Measurements from ENCODE around the gene IL9.

The IL9 gene

GRCh38 chr5:135843571-135844337, 51.9 kb downstream of the IL9 start:
- no peak overlapping the region for H3K4me3 ChIP-seq (ENCODE audit: low read depth, low read length)
- DNase-seq (ENCODE audit: low read depth) = no peak
- TF ChIP-seq, protein P1, sequence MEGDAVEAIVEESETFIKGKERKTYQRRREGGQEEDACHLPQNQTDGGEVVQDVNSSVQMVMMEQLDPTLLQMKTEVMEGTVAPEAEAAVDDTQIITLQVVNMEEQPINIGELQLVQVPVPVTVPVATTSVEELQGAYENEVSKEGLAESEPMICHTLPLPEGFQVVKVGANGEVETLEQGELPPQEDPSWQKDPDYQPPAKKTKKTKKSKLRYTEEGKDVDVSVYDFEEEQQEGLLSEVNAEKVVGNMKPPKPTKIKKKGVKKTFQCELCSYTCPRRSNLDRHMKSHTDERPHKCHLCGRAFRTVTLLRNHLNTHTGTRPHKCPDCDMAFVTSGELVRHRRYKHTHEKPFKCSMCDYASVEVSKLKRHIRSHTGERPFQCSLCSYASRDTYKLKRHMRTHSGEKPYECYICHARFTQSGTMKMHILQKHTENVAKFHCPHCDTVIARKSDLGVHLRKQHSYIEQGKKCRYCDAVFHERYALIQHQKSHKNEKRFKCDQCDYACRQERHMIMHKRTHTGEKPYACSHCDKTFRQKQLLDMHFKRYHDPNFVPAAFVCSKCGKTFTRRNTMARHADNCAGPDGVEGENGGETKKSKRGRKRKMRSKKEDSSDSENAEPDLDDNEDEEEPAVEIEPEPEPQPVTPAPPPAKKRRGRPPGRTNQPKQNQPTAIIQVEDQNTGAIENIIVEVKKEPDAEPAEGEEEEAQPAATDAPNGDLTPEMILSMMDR (conservative IDR thresholded peaks at IDR 0.05; ENCODE audit: low read depth, low read length) = no peak

DNA sequence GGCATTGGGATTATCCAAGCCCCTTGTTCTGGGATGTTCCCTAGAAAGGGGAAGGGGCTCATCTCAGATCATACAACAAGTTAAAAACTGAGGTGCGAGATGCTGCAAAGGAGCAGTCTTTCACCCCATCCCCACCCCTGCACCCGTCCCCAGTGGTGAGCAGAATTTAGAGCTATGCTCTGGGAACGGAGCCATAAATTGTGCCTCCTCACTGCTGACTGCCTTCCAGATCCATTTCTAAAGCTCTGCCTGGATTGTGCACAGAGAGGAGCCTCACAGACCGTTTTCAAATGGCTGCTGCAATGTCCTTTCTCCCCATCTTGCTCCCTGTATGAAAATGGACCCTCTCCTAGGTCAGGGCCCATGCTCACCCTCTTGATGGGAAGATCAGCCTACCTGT, 52.9 kb downstream of the IL9 start:
- no peak for DNase-seq (ENCODE audit: low read depth)
- TF ChIP-seq, protein P1 (conservative IDR thresholded peaks at IDR 0.05; ENCODE audit: low read depth, low read length) = no peak

More for the DNA sequence above, 52.9 kb downstream of the IL9 start:
- no peak overlapping the region for H3K4me3 ChIP-seq (ENCODE audit: low read depth, low read length)

Data from choroid plexus epithelial cell (primary cell).